HG03159 (cell line): ENCODE measurements around the gene TMBIM1.

Experiments used
- ATAC-seq: cut with Tn5 transposase; IDR thresholded peaks from one replicate; pipeline ENCODE4 v1.9.1; 2021; ENCODE audit warnings: mild to moderate bottlenecking, moderate library complexity; ENCODE audit not compliant: unreplicated experiment

The TMBIM1 gene

GRCh38 chr2:218292048-218293014 lies at the start of gene TMBIM1:
TMBIM1 (minus strand) TSS chr2:218292503; CDS start chr2:218282141, 10,362 bp downstream.
- ATAC-seq: peak; percentile 76

- ATAC-seq: no peak
These were observed 49.1 kb upstream of the TMBIM1 start for GRCh38 chr2:218341381-218341780.

GRCh38 chr2:218340656-218341055 lies 48.4 kb upstream of the TMBIM1 start:
- no peak for ATAC-seq

- no peak for ATAC-seq
These were observed 42.2 kb upstream of the TMBIM1 start for GRCh38 chr2:218334531-218334930.

GRCh38 chr2:218332920-218333645 lies 40.8 kb upstream of the TMBIM1 start:
- no peak for ATAC-seq

GRCh38 chr2:218332288-218332687 lies 40.0 kb upstream of the TMBIM1 start:
- ATAC-seq: no peak

- no peak for ATAC-seq
These were observed 39.4 kb upstream of the TMBIM1 start for GRCh38 chr2:218331745-218332144.

- peak; percentile 28 for ATAC-seq
These were observed 37.7 kb upstream of the TMBIM1 start for GRCh38 chr2:218329826-218330593.

- peak; percentile 43 for ATAC-seq
These were observed 36.9 kb upstream of the TMBIM1 start for GRCh38 chr2:218329027-218329825.

GRCh38 chr2:218328294-218328693 lies 36.0 kb upstream of the TMBIM1 start:
- ATAC-seq: no peak

- no peak for ATAC-seq
These were observed 35.3 kb upstream of the TMBIM1 start for GRCh38 chr2:218327451-218328210.

- no peak for ATAC-seq
These were observed 34.0 kb upstream of the TMBIM1 start for GRCh38 chr2:218326315-218326714.

GRCh38 chr2:218325566-218326160 lies 33.4 kb upstream of the TMBIM1 start:
- ATAC-seq: no peak

GRCh38 chr2:218323526-218324472 lies 31.5 kb upstream of the TMBIM1 start:
- no peak for ATAC-seq

GRCh38 chr2:218322768-218323525 lies 30.6 kb upstream of the TMBIM1 start:
- ATAC-seq: peak; percentile 60

GRCh38 chr2:218320704-218321336 lies 28.5 kb upstream of the TMBIM1 start:
- ATAC-seq: no peak
